K562 (cell line): Measurements from ENCODE around the gene SPTBN2. TPM values are rescaled to one million over a fixed set of nuclear protein-coding genes. Genes with fewer than 3 reads are reported as not detected.

Source experiments
- ATAC-seq: fragments of 200-7000 bp; cut with Tn5 transposase; 3 replicates; pipeline ENCODE4 v1.9.1; 2020; ENCODE audit warnings: moderate library complexity
- BruUV-seq: library from RNA; stranded (reverse); fragments of 400-500 nt; replicated peaks from 2 replicates; lab custom pipeline; 2021; lab: Mats Ljungman, UMichigan
- CTCF ChIA-PET: fragments of 300-600 bp; formaldehyde crosslinking; extraction: SDS; loops from one replicate; lab custom pipeline; 2021; ENCODE audit warnings: low intra/inter-chr PET ratio; lab: Yijun Ruan, JAX
- POLR2A ChIA-PET: fragments of 300-600, 350-650 bp; sonication (Branson Sonifier 250); formaldehyde crosslinking; extraction: SDS; loops from one replicate; lab custom pipeline; 2021; ENCODE audit warnings: antibody characterized with exemption, inconsistent platforms; lab: Yijun Ruan, JAX
- DNase-seq, 4 experiments: peaks; one replicate each; pipeline versions ENCODE4 v3.0.0 to v3.0.0-alpha.2; 2011 to 2018; ENCODE audit warnings: low spot score in 3 of 4, mixed read lengths in 3 of 4; ENCODE audit errors: extremely low read depth in 1 of 4
- FAIRE-seq: peaks from 2 replicates; lab custom pipeline; 2011; peaks lifted over from hg19 to GRCh38; lab: Jason Lieb, UNC
- H2AFZ ChIP-seq: 2 replicates; pipeline ENCODE4 v1.6.0; 2011; ENCODE audit warnings: low read depth, low read length, control low read depth, inconsistent platforms
- H3K27ac ChIP-seq: fragments of 200-600 bp; 3 replicates; pipeline ENCODE4 v1.8.0; 2011; ENCODE audit warnings: low read depth, mild to moderate bottlenecking, control low read depth, inconsistent platforms, low read length, moderate library complexity, mixed read lengths; ENCODE audit errors: extremely low read depth
- H3K27me3 ChIP-seq, 2 experiments: fragments of 300-600 bp in 1 of 2; 2 replicates in 1 of 2; 3 replicates in 1 of 2; pipeline versions ENCODE4 v1.6.0 to v1.8.0; 2011; ENCODE audit warnings: inconsistent platforms in 2 of 2, low read length in 2 of 2, mild to moderate bottlenecking in 1 of 2, mixed read lengths in 1 of 2, moderate library complexity in 1 of 2; ENCODE audit not compliant: control insufficient read depth in 2 of 2, insufficient read depth in 2 of 2
- H3K36me3 ChIP-seq: fragments of 300-600 bp; 3 replicates; pipeline ENCODE4 v1.8.0; 2011; ENCODE audit warnings: mild to moderate bottlenecking, low read length, inconsistent platforms; ENCODE audit not compliant: control insufficient read depth, insufficient read depth
- H3K4me1 ChIP-seq, 2 experiments: fragments of 200-600 bp in 1 of 2; replicated peaks in 1 of 2; 2 replicates in 1 of 2; 3 replicates in 1 of 2; pipeline versions ENCODE4 v1.5.1 to v1.8.0; 2011; ENCODE audit warnings: inconsistent platforms in 2 of 2, low read length in 2 of 2, mild to moderate bottlenecking in 1 of 2, mixed read lengths in 1 of 2, moderate library complexity in 1 of 2; ENCODE audit not compliant: control insufficient read depth in 2 of 2, insufficient read depth in 2 of 2
- H3K4me2 ChIP-seq: 2 replicates; pipeline ENCODE4 v1.6.1; 2011; ENCODE audit warnings: low read length, control low read depth, inconsistent platforms, mixed read lengths; ENCODE audit not compliant: insufficient read depth
- H3K4me3 ChIP-seq: fragments of 200-600 bp; sonication (generic), shearing (Covaris generic); 2 replicates; pipeline ENCODE4 v1.5.1; 2016; ENCODE audit warnings: control low read depth, inconsistent platforms
- H3K79me2 ChIP-seq: fragments of 200-600 bp; 3 replicates; pipeline ENCODE4 v1.8.0; 2011; ENCODE audit warnings: low read length, inconsistent platforms; ENCODE audit not compliant: control insufficient read depth, insufficient read depth
- H3K9ac ChIP-seq, 2 experiments: 2 replicates each; pipeline versions ENCODE4 v1.6.0 to v1.6.1; 2011; ENCODE audit warnings: low read depth in 2 of 2, low read length in 2 of 2, control low read depth in 1 of 2, inconsistent platforms in 1 of 2, mild to moderate bottlenecking in 1 of 2, mixed read lengths in 1 of 2; ENCODE audit not compliant: insufficient read depth in 1 of 2
- H3K9me1 ChIP-seq: one replicate; pipeline ENCODE4 v1.6.0; 2011; ENCODE audit warnings: inconsistent platforms, mild to moderate bottlenecking, low read length, moderate library complexity; ENCODE audit not compliant: control insufficient read depth, insufficient read depth
- H3K9me3 ChIP-seq: replicated peaks from 2 replicates; pipeline ENCODE4 v1.5.1; 2011; ENCODE audit warnings: low read depth, low read length, inconsistent platforms; ENCODE audit not compliant: control insufficient read depth, insufficient read depth
- H4K20me1 ChIP-seq: replicated peaks from 2 replicates; pipeline ENCODE4 v1.6.1; 2011; ENCODE audit warnings: low read length, inconsistent platforms, mixed read lengths; ENCODE audit not compliant: control insufficient read depth, insufficient read depth
- BACH1 ChIP-seq: fragments of 200-800 bp; sonication (Bioruptor generic); IDR thresholded peaks from 2 replicates; pipeline ENCODE4 v1.6.1; 2016; ENCODE audit warnings: missing genetic modification characterization, missing compliant biosample characterization
- BRCA1 ChIP-seq, 2 experiments: fragments of 450-650 bp in 1 of 2; sonication (generic) in 1 of 2; formaldehyde crosslinking in 1 of 2; IDR thresholded peaks; 2 replicates each; pipeline versions ENCODE4 v1.5.0 to v1.6.1; 2017 to 2020; ENCODE audit warnings: mild to moderate bottlenecking in 1 of 2, missing genetic modification reagents in 1 of 2
- C11orf30 ChIP-seq: fragments of 450-650 bp; IDR thresholded peaks from 2 replicates; pipeline ENCODE4 v1.6.1; 2016; ENCODE audit warnings: low read depth, mild to moderate bottlenecking
- ETV5 ChIP-seq: sonication (generic); formaldehyde crosslinking; IDR thresholded peaks from 2 replicates; pipeline ENCODE4 v1.4.0; 2020; ENCODE audit warnings: low read depth, mild to moderate bottlenecking, missing genetic modification reagents
- FIP1L1 ChIP-seq: fragments of 200-400 bp; formaldehyde crosslinking; IDR thresholded peaks from 2 replicates; pipeline ENCODE4 v1.6.1; 2018; ENCODE audit warnings: mild to moderate bottlenecking, low read depth, low read length; ENCODE audit not compliant: poor library complexity, severe bottlenecking
- KLF10 ChIP-seq: fragments of 250-450 bp; sonication (Bioruptor Pico); IDR thresholded peaks from 2 replicates; pipeline ENCODE4 v1.6.1; 2021; ENCODE audit warnings: matching md5 sums
- NFYB ChIP-seq: IDR thresholded peaks from 2 replicates; pipeline ENCODE4 v1.6.1; 2011; ENCODE audit warnings: mild to moderate bottlenecking, moderate library complexity; ENCODE audit not compliant: insufficient read length; ENCODE audit errors: extremely low read depth
- PHB ChIP-seq: fragments of 250-450 bp; sonication (Bioruptor Pico); IDR thresholded peaks from 2 replicates; pipeline ENCODE4 v1.5.0; 2021
- PHF8 ChIP-seq: fragments of 200-600 bp; sonication (generic); IDR thresholded peaks from 2 replicates; pipeline ENCODE4 v1.6.1; 2012; ENCODE audit warnings: mixed run types, mild to moderate bottlenecking, inconsistent platforms, low read length, moderate library complexity, borderline replicate concordance
- SMAD2 ChIP-seq: fragments of 150-350 bp; IDR thresholded peaks from 2 replicates; pipeline ENCODE4 v1.6.1; 2014; ENCODE audit warnings: low read depth, mild to moderate bottlenecking, low read length
- ZC3H4 ChIP-seq: sonication (generic); formaldehyde crosslinking; IDR thresholded peaks from 2 replicates; pipeline ENCODE4 v1.9.0; 2021; ENCODE audit warnings: missing genetic modification reagents, borderline replicate concordance
- ZNF263 ChIP-seq: sonication (generic); formaldehyde crosslinking; IDR thresholded peaks from 2 replicates; pipeline ENCODE4 v1.8.0; 2022; ENCODE audit warnings: mild to moderate bottlenecking, missing genetic modification reagents, borderline replicate concordance
- ZNF316 ChIP-seq: fragments of 450-650 bp; IDR thresholded peaks from 2 replicates; pipeline ENCODE4 v1.6.1; 2016
- ZNF561 ChIP-seq: fragments of 450-650 bp; formaldehyde crosslinking; conservative IDR thresholded peaks from 2 replicates; pipeline ENCODE4 v1.4.0; 2020; ENCODE audit warnings: mild to moderate bottlenecking, moderate library complexity
- ZNF644 ChIP-seq: fragments of 200-800 bp; sonication (Bioruptor generic); IDR thresholded peaks from 2 replicates; pipeline ENCODE4 v1.6.1; 2016; ENCODE audit warnings: low read depth, missing genetic modification characterization, missing compliant biosample characterization
- ZNF76 ChIP-seq: fragments of 250-450 bp; sonication (Bioruptor Pico); IDR thresholded peaks from 2 replicates; pipeline ENCODE4 v1.4.0; 2020; ENCODE audit warnings: mild to moderate bottlenecking, moderate library complexity, borderline replicate concordance
- WGBS: fragments of 100-300 bp; shearing (Covaris generic); methylation state at CpG from one replicate; pipeline ENCODE4 v1.1.6; 2016; ENCODE audit warnings: low coverage, mixed read lengths; ENCODE audit not compliant: insufficient coverage; ENCODE audit errors: missing lambda C conversion rate; 5-methylcytosine and 5-hydroxymethylcytosine counted together
- in situ Hi-C: fragments of 300-500 bp; cut with MboI; formaldehyde crosslinking; loops from 4 replicates; pipeline ENCODE4 v1.15.0; 2018; ENCODE audit warnings: inconsistent platforms, mixed read lengths
- intact Hi-C: fragments of 100-400 bp; cut with micrococcal nuclease; formaldehyde crosslinking; loops from 2 replicates; pipeline ENCODE4 v1.14.2; 2022
- polyA plus RNA-seq, 8 experiments: library from polyadenylated mRNA; depleted of rRNA in 4 of 8; stranded (reverse) in 5 of 8; unstranded in 3 of 8; fragments of >200 nt; fragmentation: Nextera tagmentation in 2 of 8; fragmentation: Illumina TruSeq in 1 of 8; extraction: Ambion mirVana in 2 of 8; extraction: Trizol in 1 of 8; gene quantifications; 2 replicates each; pipeline versions ENCODE4 v1.2.1 to v1.2.3, GENCODE V29; 2011 to 2014; ENCODE audit warnings: inconsistent platforms in 1 of 8, missing spikeins in 1 of 8
- total RNA-seq, 7 experiments: library from RNA; depleted of rRNA in 6 of 7; stranded (reverse); fragments of >200 nt in 6 of 7; fragmentation: Illumina TruSeq in 2 of 7; extraction: Trizol in 2 of 7; gene quantifications; 2 replicates each; pipeline versions ENCODE4 v1.2.1 to v1.2.3, GENCODE V29; 2011 to 2021; ENCODE audit warnings: low replicate concordance in 1 of 7
- TF ChIP-seq, protein P1 (sequence below): fragments of 250-450 bp; sonication (Bioruptor Pico); IDR thresholded peaks from 2 replicates; pipeline ENCODE4 v1.8.0; 2021; ENCODE audit warnings: moderate library complexity, mild to moderate bottlenecking, inconsistent platforms

SPTBN2 gene
- total and polyA plus RNA-seq, 9 of the 15 experiments (the other 6 are each of a cell fraction or from before 2014, with no cell fraction given) = 0.38 to 56.5 (median 19.7) TPM

DNA sequence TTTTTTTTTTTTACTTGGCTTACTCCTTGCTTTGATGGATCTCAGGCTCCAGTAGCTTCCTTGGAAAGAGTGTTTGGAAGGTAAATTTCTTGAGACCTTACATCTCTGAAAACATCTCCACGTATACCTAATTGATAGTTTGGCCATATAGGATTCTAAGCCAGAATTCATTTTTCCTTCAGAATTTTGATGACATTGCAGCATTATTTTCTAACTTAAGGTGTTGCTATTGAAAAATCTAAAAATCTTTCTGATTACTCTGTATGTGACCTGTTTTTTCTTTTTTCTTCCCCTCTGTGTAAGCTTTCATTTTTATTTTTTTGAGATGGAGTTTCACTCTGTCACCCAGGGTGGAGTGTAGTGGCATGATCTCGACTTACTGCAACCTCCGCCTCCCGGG, 23.1 kb upstream of the SPTBN2 start:
- H3K4me3 ChIP-seq = no peak overlapping the region
- intact Hi-C loops = no loop called here
- no peak overlapping the region for H3K9ac ChIP-seq
- H3K36me3 ChIP-seq = no peaks in the 10 kb centered on the region
- ChIA-PET POLR2A (no interaction called here), CTCF (no interaction called here)
- H3K4me1 ChIP-seq = peaks cover 0 to 3% of the 10 kb centered on the region in 2 experiments; a peak in 1 of 5 replicates
- no peaks in the 10 kb centered on the region for H3K9me1 ChIP-seq
- H3K27ac ChIP-seq = no peak overlapping the region
- peak; percentile 74 for TF ChIP-seq ZNF316
- TF ChIP-seq C11orf30 = peak; percentile 39; the same call in 1 of the 2 replicates
- no peak for TF ChIP-seq NFYB
- ATAC-seq = no peak
- no peaks in the 10 kb centered on the region for H4K20me1 ChIP-seq
- no peaks in the 10 kb centered on the region for H3K9me3 ChIP-seq
- H3K27me3 ChIP-seq = no peaks in the 10 kb centered on the region
- H3K4me2 ChIP-seq = no peak overlapping the region
- no peak for DNase-seq
- no peak overlapping the region for H2AFZ ChIP-seq
- FAIRE-seq = no peak
- BruUV-seq = no TSS peak
- in situ Hi-C loops = no loop called here
- WGBS = 62% methylated on average over 4 of the region's 4 CpGs
- no peaks in the 10 kb centered on the region; the same call in 2 of the 3 replicates for H3K79me2 ChIP-seq

DNA sequence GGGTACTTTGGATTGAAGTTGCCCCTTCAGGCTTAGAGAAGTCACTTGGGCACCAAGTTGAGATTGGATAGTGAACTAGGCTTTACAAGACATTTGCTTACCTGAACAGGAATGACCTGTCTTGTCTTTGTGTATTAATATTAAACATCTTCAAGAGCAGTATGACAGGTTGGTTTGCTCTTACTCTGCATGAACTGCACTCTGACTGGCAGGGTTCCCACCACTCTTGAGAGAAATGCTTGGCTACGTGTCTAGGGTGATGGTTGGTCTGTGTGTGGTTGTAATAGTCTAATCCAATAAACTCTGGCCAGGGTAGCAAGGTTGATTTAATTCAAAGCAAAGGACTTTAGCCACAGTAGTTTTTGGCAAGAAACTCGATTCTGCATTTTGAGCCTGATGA, 20.1 kb upstream of the SPTBN2 start:
- no peak overlapping the region for H3K27ac ChIP-seq
- TF ChIP-seq ZNF263 (CRISPR knock-in tag) (no peak), ZNF644 (tag) (no peak), BRCA1 (IDR thresholded peaks at IDR 0.05) (no peak), BRCA1 (CRISPR knock-in tag; IDR thresholded peaks at IDR 0.05) (no peak), PHB (CRISPR knock-in tag) (no peak), ZNF561 (CRISPR knock-in tag) (no peak), PHF8 (no peak), KLF10 (CRISPR knock-in tag) (no peak), BACH1 (no peak), FIP1L1 (no peak), ETV5 (CRISPR knock-in tag) (no peak), ZNF76 (CRISPR knock-in tag) (no peak), ZC3H4 (CRISPR knock-in tag) (no peak), SMAD2 (no peak)
- TF ChIP-seq, protein P1, sequence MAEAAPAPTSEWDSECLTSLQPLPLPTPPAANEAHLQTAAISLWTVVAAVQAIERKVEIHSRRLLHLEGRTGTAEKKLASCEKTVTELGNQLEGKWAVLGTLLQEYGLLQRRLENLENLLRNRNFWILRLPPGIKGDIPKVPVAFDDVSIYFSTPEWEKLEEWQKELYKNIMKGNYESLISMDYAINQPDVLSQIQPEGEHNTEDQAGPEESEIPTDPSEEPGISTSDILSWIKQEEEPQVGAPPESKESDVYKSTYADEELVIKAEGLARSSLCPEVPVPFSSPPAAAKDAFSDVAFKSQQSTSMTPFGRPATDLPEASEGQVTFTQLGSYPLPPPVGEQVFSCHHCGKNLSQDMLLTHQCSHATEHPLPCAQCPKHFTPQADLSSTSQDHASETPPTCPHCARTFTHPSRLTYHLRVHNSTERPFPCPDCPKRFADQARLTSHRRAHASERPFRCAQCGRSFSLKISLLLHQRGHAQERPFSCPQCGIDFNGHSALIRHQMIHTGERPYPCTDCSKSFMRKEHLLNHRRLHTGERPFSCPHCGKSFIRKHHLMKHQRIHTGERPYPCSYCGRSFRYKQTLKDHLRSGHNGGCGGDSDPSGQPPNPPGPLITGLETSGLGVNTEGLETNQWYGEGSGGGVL (CRISPR knock-in tag) = no peak

More for the DNA sequence above, 20.1 kb upstream of the SPTBN2 start:
- ChIA-PET POLR2A (no interaction called here), CTCF (no interaction called here)
- no peaks in the 10 kb centered on the region for H3K9me1 ChIP-seq
- DNase-seq = no peak
- no peak for ATAC-seq
- no peak overlapping the region for H2AFZ ChIP-seq
- no peak overlapping the region for H3K4me2 ChIP-seq
- no peak for FAIRE-seq
- no peaks in the 10 kb centered on the region for H3K36me3 ChIP-seq
- no peaks in the 10 kb centered on the region for H3K27me3 ChIP-seq
- no TSS peak for BruUV-seq
- in situ Hi-C loops (no loop called here), intact Hi-C loops (no loop called here)
- H3K4me3 ChIP-seq = no peak overlapping the region
- no peaks in the 10 kb centered on the region for H4K20me1 ChIP-seq
- 49% methylated on average over 2 of the region's 2 CpGs for WGBS
- no peaks in the 10 kb centered on the region for H3K9me3 ChIP-seq
- peaks cover 18% of the 10 kb centered on the region for H3K79me2 ChIP-seq
- H3K9ac ChIP-seq = no peak overlapping the region
- H3K4me1 ChIP-seq = peaks cover 0 to 22% of the 10 kb centered on the region in 2 experiments; a peak in 2 of 5 replicates
